ENCODE results near the gene PPM1E.

DNA sequence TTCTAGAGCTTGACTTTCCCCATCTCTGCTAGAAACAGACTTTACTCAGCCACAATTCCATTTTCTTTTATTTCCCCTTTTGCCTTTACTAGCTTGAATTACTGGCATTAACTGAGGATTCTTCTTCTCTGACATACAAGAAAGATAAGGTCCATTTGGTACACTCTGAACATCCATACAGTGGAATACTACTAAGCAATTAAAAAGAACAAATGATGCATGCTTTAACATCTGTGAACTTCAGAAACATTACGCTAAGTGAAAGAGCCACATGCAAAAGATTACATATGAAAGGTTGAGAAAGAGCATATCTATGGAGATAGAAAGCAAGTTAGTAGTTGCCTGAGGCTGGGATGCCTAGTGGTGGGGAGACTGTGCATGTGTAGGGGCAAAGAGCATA lies 130.9 kb downstream of the PPM1E start:
- no peak for TF ChIP-seq CTCF (IDR thresholded peaks at IDR 0.05)
- no peak for TF ChIP-seq POLR2AphosphoS5 (IDR thresholded peaks at IDR 0.05)
- TF ChIP-seq POLR2A (IDR thresholded peaks at IDR 0.05), result no peak

Data from breast epithelium (tissue), 3 donors.